ENCODE measurements around the gene KRT28. TPM values are rescaled to one million over a fixed set of nuclear protein-coding genes. Genes with fewer than 3 reads are reported as not detected.
"Not testable (repeated sequence)": the region's sequence is repeated elsewhere in the genome, so short reads cannot be mapped to it uniquely, and the experiment has no call there.

The KRT28 gene
- polyA plus RNA-seq, 1 experiment, result not detected

DNA sequence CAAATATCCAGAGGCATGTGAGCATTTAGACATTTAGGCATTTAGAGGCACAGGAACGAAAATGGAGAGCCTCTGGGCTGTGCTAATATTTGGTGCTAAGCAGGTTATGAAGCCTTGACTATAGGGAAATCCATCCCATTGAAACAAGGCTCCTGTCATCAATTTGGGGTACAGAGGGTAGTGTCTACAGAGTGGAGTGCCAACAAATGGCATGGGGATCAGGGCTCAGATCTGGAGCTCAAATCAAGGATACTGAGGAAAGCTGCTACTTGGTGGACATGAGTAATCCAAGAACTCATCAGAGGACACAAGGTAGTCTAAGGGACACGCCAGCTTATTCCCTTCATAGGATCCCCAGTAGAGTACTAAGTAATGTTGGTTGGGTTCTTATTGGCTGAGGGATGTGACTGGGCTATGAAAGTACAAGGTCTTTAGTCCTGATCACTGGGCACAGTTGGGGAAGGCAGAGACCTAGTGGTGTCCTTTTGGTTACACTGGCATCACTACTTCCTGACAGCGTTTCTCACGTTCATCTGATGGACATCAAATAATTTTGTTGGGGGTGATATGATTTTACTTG, 17.4 kb upstream of the KRT28 start:
- ChIA-PET POLR2A (no interaction called here), CTCF (interaction anchor here (1.2 to 2.9 kb wide), 4 partner anchors 732 to 849 kb away, joined by 4 to 18 read pairs (median 11); no protein-coding TSS in a partner anchor)
- TF ChIP-seq, protein P1, sequence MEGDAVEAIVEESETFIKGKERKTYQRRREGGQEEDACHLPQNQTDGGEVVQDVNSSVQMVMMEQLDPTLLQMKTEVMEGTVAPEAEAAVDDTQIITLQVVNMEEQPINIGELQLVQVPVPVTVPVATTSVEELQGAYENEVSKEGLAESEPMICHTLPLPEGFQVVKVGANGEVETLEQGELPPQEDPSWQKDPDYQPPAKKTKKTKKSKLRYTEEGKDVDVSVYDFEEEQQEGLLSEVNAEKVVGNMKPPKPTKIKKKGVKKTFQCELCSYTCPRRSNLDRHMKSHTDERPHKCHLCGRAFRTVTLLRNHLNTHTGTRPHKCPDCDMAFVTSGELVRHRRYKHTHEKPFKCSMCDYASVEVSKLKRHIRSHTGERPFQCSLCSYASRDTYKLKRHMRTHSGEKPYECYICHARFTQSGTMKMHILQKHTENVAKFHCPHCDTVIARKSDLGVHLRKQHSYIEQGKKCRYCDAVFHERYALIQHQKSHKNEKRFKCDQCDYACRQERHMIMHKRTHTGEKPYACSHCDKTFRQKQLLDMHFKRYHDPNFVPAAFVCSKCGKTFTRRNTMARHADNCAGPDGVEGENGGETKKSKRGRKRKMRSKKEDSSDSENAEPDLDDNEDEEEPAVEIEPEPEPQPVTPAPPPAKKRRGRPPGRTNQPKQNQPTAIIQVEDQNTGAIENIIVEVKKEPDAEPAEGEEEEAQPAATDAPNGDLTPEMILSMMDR (IDR thresholded peaks at IDR 0.05; ENCODE audit: low read depth, low read length), result no peak
- H3K27me3 ChIP-seq (ENCODE audit: control insufficient read depth, insufficient read depth, low read length), result no peaks in the 10 kb centered on the region
- no peaks in the 10 kb centered on the region for H3K9me3 ChIP-seq (ENCODE audit: control insufficient read depth, insufficient read depth, low read length)
- H3K4me3 ChIP-seq (ENCODE audit: low read depth, low read length), result no peak overlapping the region
- DNase-seq (ENCODE audit: low read depth, low spot score), result no peak
- no peak overlapping the region for H3K27ac ChIP-seq (ENCODE audit: low read depth, low read length)

DNA sequence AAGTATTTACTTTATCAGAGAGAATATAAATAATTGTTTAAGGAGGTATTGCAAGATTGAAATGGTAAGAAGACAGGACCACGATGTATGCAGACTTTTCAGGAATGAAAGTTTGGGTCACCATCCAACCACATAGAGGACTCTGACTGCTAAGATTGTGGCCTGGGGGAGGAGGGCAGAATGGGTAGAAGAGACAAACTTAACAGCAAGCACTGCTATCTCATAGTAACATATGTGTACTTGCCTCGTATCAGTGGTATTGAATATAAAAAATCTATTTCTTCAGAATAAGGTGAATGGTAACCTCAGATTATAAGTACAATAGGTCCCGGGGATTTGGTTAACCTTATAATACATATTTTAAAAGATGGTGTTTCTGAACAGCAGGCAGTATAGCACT, 16.8 kb upstream of the KRT28 start:
- POLR2A ChIA-PET, result no interaction called here
- CTCF ChIA-PET, result interaction anchor here (2.5 to 2.9 kb wide), 3 partner anchors 832 to 849 kb away, joined by 9 to 18 read pairs (median 13); no protein-coding TSS in a partner anchor
- DNase-seq (ENCODE audit: low read depth, low spot score), result no peak
- no peaks in the 10 kb centered on the region for H3K27me3 ChIP-seq (ENCODE audit: control insufficient read depth, insufficient read depth, low read length)
- TF ChIP-seq, protein P1 (IDR thresholded peaks at IDR 0.05; ENCODE audit: low read depth, low read length), result no peak
- no peaks in the 10 kb centered on the region for H3K9me3 ChIP-seq (ENCODE audit: control insufficient read depth, insufficient read depth, low read length)
- H3K4me3 ChIP-seq (ENCODE audit: low read depth, low read length), result no peak overlapping the region
- no peak overlapping the region for H3K27ac ChIP-seq (ENCODE audit: low read depth, low read length)

- TF ChIP-seq, protein P1 (IDR thresholded peaks at IDR 0.05; ENCODE audit: low read depth, low read length), result no peak
- Histone ChIP-seq H3K27ac (ENCODE audit: low read depth, low read length) (no peak overlapping the region), H3K4me3 (ENCODE audit: low read depth, low read length) (no peak overlapping the region), H3K27me3 (ENCODE audit: control insufficient read depth, insufficient read depth, low read length) (no peaks in the 10 kb centered on the region), H3K9me3 (ENCODE audit: control insufficient read depth, insufficient read depth, low read length) (no peaks in the 10 kb centered on the region)
- no peak for DNase-seq (ENCODE audit: low read depth, low spot score)
- ChIA-PET POLR2A (interaction anchor here (0.8 kb wide), 1 partner anchor 35 kb away, joined by 3 read pairs; no protein-coding TSS in a partner anchor), CTCF (interaction anchor here (0.7 to 2.9 kb wide), 6 partner anchors 24 to 852 kb away, joined by 3 to 18 read pairs (median 6); no protein-coding TSS in a partner anchor)
Observed at GRCh38 chr17:40815381-40815780, 15.6 kb upstream of the KRT28 start.

DNA sequence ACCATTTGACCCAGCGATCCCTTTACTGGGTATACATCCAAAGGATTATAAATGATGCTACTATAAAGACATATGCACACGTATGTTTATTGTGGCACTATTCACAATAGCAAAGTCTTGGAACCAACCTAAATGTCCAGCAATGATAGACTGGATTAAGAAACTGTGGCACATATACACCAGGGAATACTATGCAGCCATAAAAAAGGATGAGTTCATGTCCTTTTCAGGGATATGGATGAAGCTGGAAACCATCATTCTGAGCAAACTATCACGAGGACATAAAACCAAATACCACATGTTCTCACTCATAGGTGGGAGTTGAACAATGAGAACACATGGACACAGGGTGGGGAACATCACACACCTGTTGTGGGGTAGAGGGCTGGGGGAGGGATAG, 14.9 kb upstream of the KRT28 start:
- H3K4me3 ChIP-seq (ENCODE audit: low read depth, low read length); H3K9me3 ChIP-seq (ENCODE audit: control insufficient read depth, insufficient read depth, low read length); H3K27me3 ChIP-seq (ENCODE audit: control insufficient read depth, insufficient read depth, low read length); POLR2A ChIA-PET; DNase-seq (ENCODE audit: low read depth, low spot score); H3K27ac ChIP-seq (ENCODE audit: low read depth, low read length): not testable (repeated sequence)
- CTCF ChIA-PET, result interaction anchor here (1.5 to 2.9 kb wide), 3 partner anchors 734 to 847 kb away, joined by 4 to 18 read pairs (median 9); no protein-coding TSS in a partner anchor

- H3K4me3 ChIP-seq (ENCODE audit: low read depth, low read length), result no peak overlapping the region
- TF ChIP-seq, protein P1 (IDR thresholded peaks at IDR 0.05; ENCODE audit: low read depth, low read length), result no peak
- no peaks in the 10 kb centered on the region for H3K9me3 ChIP-seq (ENCODE audit: control insufficient read depth, insufficient read depth, low read length)
- peaks cover under 1% of the 10 kb centered on the region for H3K27me3 ChIP-seq (ENCODE audit: control insufficient read depth, insufficient read depth, low read length)
- CTCF ChIA-PET, result no interaction called here
- no peak for DNase-seq (ENCODE audit: low read depth, low spot score)
- H3K27ac ChIP-seq (ENCODE audit: low read depth, low read length), result no peak overlapping the region
- POLR2A ChIA-PET, result no interaction called here
Observed at GRCh38 chr17:40813804-40814203, 14.0 kb upstream of the KRT28 start.

All from AG04450 (cell line).